GM21367 (cell line): Measurements from ENCODE around the gene SLC9B1.
A peak's percentile ranks its signal among the peaks of the same experiment; 100 is the strongest.
"Not testable (repeated sequence)": the region's sequence is repeated elsewhere in the genome, so short reads cannot be mapped to it uniquely, and the experiment has no call there.

Source experiments
- ATAC-seq: cut with Tn5 transposase; IDR thresholded peaks from one replicate; pipeline ENCODE4 v1.9.1; 2021; ENCODE audit not compliant: unreplicated experiment

SLC9B1 gene

GRCh38 chr4:102878901-102879300, 140.6 kb downstream of the SLC9B1 start:
- ATAC-seq, result no peak

- ATAC-seq, result not testable (repeated sequence)
Measured at GRCh38 chr4:102878349-102878748, 141.2 kb downstream of the SLC9B1 start.

GRCh38 chr4:102877477-102878106, 141.9 kb downstream of the SLC9B1 start:
- not testable (repeated sequence) for ATAC-seq

- ATAC-seq, result no peak
Measured at GRCh38 chr4:102871772-102872171, 147.7 kb downstream of the SLC9B1 start.

- peak; percentile 20 for ATAC-seq
Measured at GRCh38 chr4:102869569-102870197, 149.8 kb downstream of the SLC9B1 start.

GRCh38 chr4:102868781-102869568, 150.5 kb downstream of the SLC9B1 start, which contains the start of gene CISD2:
Gene CISD2 (plus strand): TSS chr4:102868992. CDS start chr4:102869085, 93 bp downstream.
- ATAC-seq, result peak; percentile 82

- ATAC-seq, result no peak
Measured at GRCh38 chr4:102868153-102868780, 151.2 kb downstream of the SLC9B1 start.

- peak; percentile 18 for ATAC-seq
Measured at GRCh38 chr4:102867278-102868152, 152.0 kb downstream of the SLC9B1 start.

- not testable (repeated sequence) for ATAC-seq
Measured at GRCh38 chr4:102865327-102865726, 154.2 kb downstream of the SLC9B1 start.

- ATAC-seq, result no peak
Measured at GRCh38 chr4:102862747-102863146, 156.8 kb downstream of the SLC9B1 start.

GRCh38 chr4:102862016-102862415, 157.5 kb downstream of the SLC9B1 start:
- ATAC-seq, result no peak

- no peak for ATAC-seq
Measured at GRCh38 chr4:102860611-102861324, 158.7 kb downstream of the SLC9B1 start.

- no peak for ATAC-seq
Measured at GRCh38 chr4:102858828-102859464, 160.6 kb downstream of the SLC9B1 start.
